GM10248 (cell line): ENCODE results near the gene TIMM29.

Source experiments
- CTCF ChIA-PET: fragments of 300-600 bp; sonication (Branson Sonifier 250); formaldehyde crosslinking; extraction: SDS; loops from one replicate; lab custom pipeline; 2021; ENCODE audit warnings: antibody characterized with exemption; lab: Yijun Ruan, JAX
- POLR2A ChIA-PET: fragments of 350-650 bp; sonication (Branson Sonifier 250); formaldehyde crosslinking; extraction: SDS; loops from one replicate; lab custom pipeline; 2020; ENCODE audit warnings: antibody characterized with exemption; lab: Yijun Ruan, JAX
- DNase-seq: peaks from one replicate; pipeline ENCODE4 v3.0.0; 2012; ENCODE audit errors: extremely low spot score
- CTCF ChIP-seq: IDR thresholded peaks from 2 replicates; pipeline ENCODE4 v1.5.1; 2012; ENCODE audit warnings: mild to moderate bottlenecking, low read depth; ENCODE audit errors: extremely low read depth, missing control alignments, control extremely low read depth

TIMM29 gene

GRCh38 chr19:10908380-10908960 is 20.1 kb upstream of the TIMM29 start:
- no peak for TF ChIP-seq CTCF
- CTCF ChIA-PET: interaction anchor here (1.7 kb wide), 1 partner anchor 28 kb away, joined by 5 read pairs; no protein-coding TSS in a partner anchor
- POLR2A ChIA-PET: no interaction called here
- DNase-seq: no peak

- ChIA-PET CTCF (interaction anchor here (1.0 to 1.4 kb wide), 3 partner anchors 23 to 194 kb away, joined by 3 to 4 read pairs (median 3); partner anchors contain the start of gene DNM2), POLR2A (no interaction called here)
- no peak for DNase-seq
- TF ChIP-seq CTCF: no peak
Observed at GRCh38 chr19:10911579-10912363, 16.8 kb upstream of the TIMM29 start.

- no peak for TF ChIP-seq CTCF
- CTCF ChIA-PET: interaction anchor here (1.5 to 2.3 kb wide), 2 partner anchors 24 to 32 kb away, joined by 3 to 6 read pairs; no protein-coding TSS in a partner anchor
- POLR2A ChIA-PET: interaction anchor here (0.6 to 0.7 kb wide), 2 partner anchors 123 to 199 kb away, joined by 3 read pairs; no protein-coding TSS in a partner anchor
- no peak for DNase-seq
Observed at GRCh38 chr19:10912619-10913018, 16.0 kb upstream of the TIMM29 start.

- ChIA-PET POLR2A (no interaction called here), CTCF (interaction anchor here (1.2 to 2.3 kb wide), 4 partner anchors 17 to 31 kb away, joined by 3 to 6 read pairs (median 3); no protein-coding TSS in a partner anchor)
- no peak for DNase-seq
- no peak for TF ChIP-seq CTCF
Observed at GRCh38 chr19:10913716-10914340, 14.8 kb upstream of the TIMM29 start.

GRCh38 chr19:10915130-10916091 is 13.2 kb upstream of the TIMM29 start:
- ChIA-PET CTCF (interaction anchor here (0.9 to 1.2 kb wide), 2 partner anchors 25 to 43 kb away, joined by 3 read pairs; no protein-coding TSS in a partner anchor), POLR2A (interaction anchor here (0.6 kb wide), 1 partner anchor 498 kb away, joined by 3 read pairs; no protein-coding TSS in a partner anchor)
- no peak for TF ChIP-seq CTCF
- DNase-seq: no peak
